Measurements from ENCODE around the gene GCNA. TPM values are rescaled to one million over a fixed set of nuclear protein-coding genes. Genes with fewer than 3 reads are reported as not detected.

Gene GCNA
- total and polyA plus RNA-seq, 2 experiments from 2014 or later: 1.2 to 1.5 TPM

DNA sequence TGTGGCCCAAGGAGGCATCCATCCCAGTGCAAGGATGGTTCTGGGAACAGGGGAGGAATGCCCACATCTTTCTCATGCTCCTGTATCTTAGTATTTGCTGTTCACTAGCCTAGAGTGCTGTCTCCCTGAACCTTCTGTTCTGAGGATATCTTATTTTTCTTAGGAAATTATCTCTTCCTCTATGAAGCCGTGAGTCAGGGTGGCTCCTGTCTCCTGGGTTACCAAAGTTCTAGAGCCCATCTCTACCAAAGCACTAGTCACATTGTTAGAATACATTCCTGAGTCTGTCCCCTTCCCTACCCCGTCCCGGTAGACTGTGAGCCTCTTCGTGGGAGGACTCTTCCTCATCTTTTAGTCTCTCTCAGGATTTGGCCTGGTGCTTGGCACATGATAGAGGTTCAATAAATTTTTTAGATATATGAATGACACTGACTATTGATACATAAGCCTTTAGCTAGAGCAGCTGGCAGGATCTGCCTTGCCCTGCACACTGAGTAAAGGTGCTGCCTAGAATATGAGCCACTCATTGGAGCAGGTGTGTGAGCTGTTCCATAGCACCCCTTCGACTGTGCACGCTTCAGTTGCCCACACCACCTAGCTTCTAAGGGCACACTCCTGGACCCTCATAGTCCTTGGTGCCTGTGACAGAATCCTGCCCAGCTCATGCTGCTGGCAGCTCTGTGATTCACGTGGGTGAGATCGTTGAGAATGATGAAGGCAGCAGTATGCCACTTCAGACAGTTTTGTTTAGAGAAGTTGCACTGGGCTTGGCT is 26.7 kb downstream of the GCNA start:
- DNase-seq (ENCODE audit: low spot score) (no peak), ATAC-seq (no peak)
- Mint-ChIP-seq H3K4me3 (no peak overlapping the region), H3K27ac (no peak overlapping the region), H3K4me1 (peaks cover 3% of the 10 kb centered on the region; the same call in 1 of the 3 replicates), H3K27me3 (ENCODE audit: insufficient read depth, low read depth, poor library complexity) (no peaks in the 10 kb centered on the region), H3K36me3 (ENCODE audit: low read depth) (peaks cover 49% of the 10 kb centered on the region), H3K9me3 (no peaks in the 10 kb centered on the region; the same call in 2 of the 3 replicates)
- TF ChIP-seq, protein P1, sequence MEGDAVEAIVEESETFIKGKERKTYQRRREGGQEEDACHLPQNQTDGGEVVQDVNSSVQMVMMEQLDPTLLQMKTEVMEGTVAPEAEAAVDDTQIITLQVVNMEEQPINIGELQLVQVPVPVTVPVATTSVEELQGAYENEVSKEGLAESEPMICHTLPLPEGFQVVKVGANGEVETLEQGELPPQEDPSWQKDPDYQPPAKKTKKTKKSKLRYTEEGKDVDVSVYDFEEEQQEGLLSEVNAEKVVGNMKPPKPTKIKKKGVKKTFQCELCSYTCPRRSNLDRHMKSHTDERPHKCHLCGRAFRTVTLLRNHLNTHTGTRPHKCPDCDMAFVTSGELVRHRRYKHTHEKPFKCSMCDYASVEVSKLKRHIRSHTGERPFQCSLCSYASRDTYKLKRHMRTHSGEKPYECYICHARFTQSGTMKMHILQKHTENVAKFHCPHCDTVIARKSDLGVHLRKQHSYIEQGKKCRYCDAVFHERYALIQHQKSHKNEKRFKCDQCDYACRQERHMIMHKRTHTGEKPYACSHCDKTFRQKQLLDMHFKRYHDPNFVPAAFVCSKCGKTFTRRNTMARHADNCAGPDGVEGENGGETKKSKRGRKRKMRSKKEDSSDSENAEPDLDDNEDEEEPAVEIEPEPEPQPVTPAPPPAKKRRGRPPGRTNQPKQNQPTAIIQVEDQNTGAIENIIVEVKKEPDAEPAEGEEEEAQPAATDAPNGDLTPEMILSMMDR (conservative IDR thresholded peaks at IDR 0.05; ENCODE audit: low read depth in 2 of 2): no peak
- no peak for TF ChIP-seq POLR2AphosphoS5 (IDR thresholded peaks at IDR 0.05; ENCODE audit: low read depth)
- no peak for TF ChIP-seq REST (IDR thresholded peaks at IDR 0.05; ENCODE audit: unreplicated experiment)
- no peak for TF ChIP-seq EZH2 (IDR thresholded peaks at IDR 0.05; ENCODE audit: low read depth, unreplicated experiment)
- Histone ChIP-seq H3K4me1 (ENCODE audit: insufficient read depth) (no peaks in the 10 kb centered on the region), H3K9me2 (ENCODE audit: insufficient read depth) (no peaks in the 10 kb centered on the region), H2AFZ (no peak overlapping the region), H3F3A (replicated peaks; ENCODE audit: low read depth) (no peaks in the 10 kb centered on the region), H4K20me1 (replicated peaks; ENCODE audit: insufficient read depth) (no peaks in the 10 kb centered on the region), H3K4me3 (no peak overlapping the region), H3K27me3 (ENCODE audit: insufficient read depth) (no peaks in the 10 kb centered on the region), H3K79me2 (replicated peaks; ENCODE audit: insufficient read depth) (no peaks in the 10 kb centered on the region), H3K27ac (ENCODE audit: low read depth) (no peak overlapping the region), H3K4me2 (no peak overlapping the region), H3K36me3 (ENCODE audit: insufficient read depth) (no peaks in the 10 kb centered on the region; the same call in 1 of the 2 replicates)

DNA sequence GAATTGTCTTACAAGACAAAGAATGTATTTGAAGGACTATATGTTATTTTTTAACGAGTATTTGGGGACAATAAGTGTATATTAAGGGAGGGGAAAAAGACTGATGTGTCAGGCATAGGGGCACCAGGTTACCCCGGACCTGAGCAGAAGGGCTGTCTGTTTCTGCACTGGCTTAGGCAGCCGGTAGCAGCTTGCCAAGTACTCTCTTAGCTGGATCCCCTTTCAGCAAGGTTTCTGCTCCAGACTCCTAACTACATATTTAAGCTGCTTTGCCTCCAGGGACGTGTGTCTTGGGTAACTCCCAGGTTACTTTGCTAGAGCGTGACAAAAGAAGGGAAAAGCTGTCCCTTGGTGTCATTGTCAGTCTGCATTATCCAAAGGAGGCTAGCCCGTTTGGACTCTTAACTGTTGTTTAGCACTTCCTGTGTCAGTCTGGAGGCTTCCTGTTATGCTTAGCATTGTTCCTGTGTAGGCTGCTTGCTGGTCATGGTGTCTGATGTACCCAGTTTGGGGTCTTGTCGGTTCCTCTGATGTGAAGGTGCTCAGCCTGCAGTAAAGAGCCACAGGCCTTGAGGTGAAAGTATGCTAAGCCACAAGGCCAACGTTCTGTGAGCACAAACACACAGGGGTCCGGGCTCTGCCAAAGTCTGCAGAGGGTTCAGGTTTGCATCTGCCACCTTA is 28.4 kb downstream of the GCNA start:
- Histone ChIP-seq H3K4me3 (no peak overlapping the region), H3K9me2 (ENCODE audit: insufficient read depth) (no peaks in the 10 kb centered on the region), H3K36me3 (ENCODE audit: insufficient read depth) (no peaks in the 10 kb centered on the region; the same call in 1 of the 2 replicates), H3K4me1 (ENCODE audit: insufficient read depth) (no peaks in the 10 kb centered on the region), H2AFZ (no peak overlapping the region), H3K4me2 (no peak overlapping the region), H3F3A (replicated peaks; ENCODE audit: low read depth) (no peaks in the 10 kb centered on the region), H3K27me3 (ENCODE audit: insufficient read depth) (no peaks in the 10 kb centered on the region), H3K27ac (ENCODE audit: low read depth) (no peak overlapping the region), H3K79me2 (replicated peaks; ENCODE audit: insufficient read depth) (no peaks in the 10 kb centered on the region), H4K20me1 (replicated peaks; ENCODE audit: insufficient read depth) (no peaks in the 10 kb centered on the region)
- peaks cover 50% of the 10 kb centered on the region for H3K36me3 Mint-ChIP-seq (ENCODE audit: low read depth)
- H3K4me1 Mint-ChIP-seq: peaks cover 3% of the 10 kb centered on the region; the same call in 1 of the 3 replicates
- DNase-seq (ENCODE audit: low spot score): no peak
- H3K9me3 Mint-ChIP-seq: no peaks in the 10 kb centered on the region; the same call in 2 of the 3 replicates
- no peaks in the 10 kb centered on the region for H3K27me3 Mint-ChIP-seq (ENCODE audit: insufficient read depth, low read depth, poor library complexity)
- no peak overlapping the region for H3K4me3 Mint-ChIP-seq
- no peak for ATAC-seq
- H3K27ac Mint-ChIP-seq: no peak overlapping the region
- TF ChIP-seq EZH2phosphoT487 (IDR thresholded peaks at IDR 0.05; ENCODE audit: unreplicated experiment) (no peak), ZNF331 (CRISPR knock-in tag; IDR thresholded peaks at IDR 0.05; ENCODE audit: low read depth) (no peak)
- TF ChIP-seq, protein P1 (conservative IDR thresholded peaks at IDR 0.05; ENCODE audit: low read depth in 2 of 2): no peak

Data from GM23338 (cell line).